Measurements from ENCODE around the gene RNASEH2A.

Gene RNASEH2A

GRCh38 chr19:12806242-12807081 lies at the start of gene RNASEH2A:
Gene RNASEH2A (plus strand): TSS chr19:12806584. CDS start chr19:12806674, 90 bp downstream.
- DNase-seq (ENCODE audit: extremely low spot score, insufficient read length, low read depth) (peak; percentile 98), FAIRE-seq (peak; percentile 94)

GRCh38 chr19:12757544-12758274 lies 48.7 kb upstream of the RNASEH2A start:
- DNase-seq (ENCODE audit: extremely low spot score, insufficient read length, low read depth) (no peak), FAIRE-seq (peak; percentile 38)

GRCh38 chr19:12759686-12760085 lies 46.7 kb upstream of the RNASEH2A start:
- no peak for DNase-seq (ENCODE audit: extremely low spot score, insufficient read length, low read depth)
- FAIRE-seq, result no peak

- FAIRE-seq, result no peak
These were observed 43.3 kb upstream of the RNASEH2A start for GRCh38 chr19:12763100-12763499.

GRCh38 chr19:12764698-12765097 lies 41.7 kb upstream of the RNASEH2A start:
- DNase-seq (ENCODE audit: extremely low spot score, insufficient read length, low read depth) (no peak), FAIRE-seq (no peak)

More at GRCh38 chr19:12763100-12763499, 43.3 kb upstream of the RNASEH2A start:
- DNase-seq (ENCODE audit: extremely low spot score, insufficient read length, low read depth), result no peak

- peak; percentile 60 for DNase-seq (ENCODE audit: extremely low spot score, insufficient read length, low read depth)
- peak; percentile 81 for FAIRE-seq
These were observed 40.3 kb upstream of the RNASEH2A start for GRCh38 chr19:12766051-12766521.

GRCh38 chr19:12767150-12767549 lies 39.2 kb upstream of the RNASEH2A start:
- FAIRE-seq (no peak), DNase-seq (ENCODE audit: extremely low spot score, insufficient read length, low read depth) (no peak)

GRCh38 chr19:12767666-12768065 lies 38.7 kb upstream of the RNASEH2A start:
- FAIRE-seq (no peak), DNase-seq (ENCODE audit: extremely low spot score, insufficient read length, low read depth) (no peak)

GRCh38 chr19:12769689-12770088 lies 36.7 kb upstream of the RNASEH2A start:
- no peak for DNase-seq (ENCODE audit: extremely low spot score, insufficient read length, low read depth)
- no peak for FAIRE-seq

- DNase-seq (ENCODE audit: extremely low spot score, insufficient read length, low read depth) (no peak), FAIRE-seq (no peak)
These were observed 35.5 kb upstream of the RNASEH2A start for GRCh38 chr19:12770922-12771321.

- no peak for DNase-seq (ENCODE audit: extremely low spot score, insufficient read length, low read depth)
- no peak for FAIRE-seq
These were observed 34.1 kb upstream of the RNASEH2A start for GRCh38 chr19:12772323-12772722.

- no peak for FAIRE-seq
- DNase-seq (ENCODE audit: extremely low spot score, insufficient read length, low read depth), result no peak
These were observed 32.8 kb upstream of the RNASEH2A start for GRCh38 chr19:12773571-12773970.

- DNase-seq (ENCODE audit: extremely low spot score, insufficient read length, low read depth), result no peak
These were observed 31.5 kb upstream of the RNASEH2A start, which contains the start of gene HOOK2 for GRCh38 chr19:12774588-12775555. Gene HOOK2 (minus strand): TSS chr19:12775552. CDS start chr19:12775449, 103 bp downstream.

GRCh38 chr19:12777217-12778016 lies 29.0 kb upstream of the RNASEH2A start:
- FAIRE-seq (peak; percentile 67), DNase-seq (ENCODE audit: extremely low spot score, insufficient read length, low read depth) (no peak)

More at GRCh38 chr19:12774588-12775555, 31.5 kb upstream of the RNASEH2A start, which contains the start of gene HOOK2:
- no peak for FAIRE-seq

- DNase-seq (ENCODE audit: extremely low spot score, insufficient read length, low read depth) (no peak), FAIRE-seq (peak; percentile 56)
These were observed 28.1 kb upstream of the RNASEH2A start for GRCh38 chr19:12778017-12778904.

GRCh38 chr19:12778905-12779161 lies 27.6 kb upstream of the RNASEH2A start:
- DNase-seq (ENCODE audit: extremely low spot score, insufficient read length, low read depth) (no peak), FAIRE-seq (no peak)

GRCh38 chr19:12779162-12779993 lies 27.0 kb upstream of the RNASEH2A start:
- FAIRE-seq, result peak; percentile 51
- no peak for DNase-seq (ENCODE audit: extremely low spot score, insufficient read length, low read depth)

- no peak for FAIRE-seq
- no peak for DNase-seq (ENCODE audit: extremely low spot score, insufficient read length, low read depth)
These were observed 24.3 kb upstream of the RNASEH2A start for GRCh38 chr19:12782174-12782423.
